Measurements from ENCODE around the gene KLHL2.
A peak's percentile ranks its signal among the peaks of the same experiment; 100 is the strongest.
"Not testable (repeated sequence)": the region's sequence is repeated elsewhere in the genome, so short reads cannot be mapped to it uniquely, and the experiment has no call there.

The KLHL2 gene

GRCh38 chr4:165203541-165204461 lies 3.6 kb upstream of the KLHL2 start:
- DNase-seq, result no peak

- peak; percentile 18 for DNase-seq
These were observed 2.9 kb upstream of the KLHL2 start for GRCh38 chr4:165204462-165204830.

- no peak for DNase-seq
These were observed 338 bp upstream of the KLHL2 start for GRCh38 chr4:165207016-165207430.

- DNase-seq, result no peak
These were observed 876 bp downstream of the KLHL2 start for GRCh38 chr4:165208221-165208652.

GRCh38 chr4:165208741-165209388 lies 1.5 kb downstream of the KLHL2 start:
- peak; percentile 60 for DNase-seq

DNA sequence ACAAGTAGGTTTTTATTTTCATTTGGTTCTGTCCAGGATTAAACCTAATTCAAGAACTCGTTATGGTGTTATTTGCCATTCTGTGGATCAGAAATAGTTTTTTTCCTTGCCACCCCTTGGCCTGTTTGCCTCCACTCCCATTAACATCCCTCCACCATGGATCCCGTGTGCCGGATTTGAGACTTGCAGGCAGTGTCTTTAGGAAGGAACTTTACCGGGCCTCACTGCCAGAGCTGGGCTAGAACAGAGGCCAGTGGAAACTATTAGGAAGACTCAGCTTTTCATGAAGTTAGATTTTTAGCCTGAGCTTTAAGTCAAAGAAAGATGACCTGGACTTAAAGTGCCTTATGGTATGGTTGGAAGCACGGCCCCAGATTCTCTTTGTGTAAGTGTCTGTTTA lies 2.4 kb downstream of the KLHL2 start:
- DNase-seq, result no peak

DNA sequence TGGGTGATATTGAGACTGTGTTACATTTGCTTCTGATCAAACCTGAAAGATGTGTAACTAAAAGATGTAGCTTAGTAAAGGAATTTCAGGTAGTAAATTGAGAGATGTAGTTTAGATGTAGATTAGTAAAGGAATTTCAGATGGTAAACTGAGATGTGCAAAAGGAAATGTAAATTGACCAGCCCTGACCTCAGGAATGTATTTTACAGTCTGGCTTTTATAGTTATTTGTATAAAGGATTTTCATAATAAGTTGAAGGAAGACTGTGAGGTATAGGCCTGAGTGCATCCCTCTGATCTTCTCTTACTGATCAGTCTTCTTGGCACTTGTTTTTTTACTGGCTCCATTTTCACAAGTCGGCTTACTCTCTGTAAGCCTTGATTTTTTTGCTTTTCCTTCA lies 3.2 kb downstream of the KLHL2 start:
- no peak for DNase-seq

- not testable (repeated sequence) for DNase-seq
These were observed 5.3 kb downstream of the KLHL2 start for GRCh38 chr4:165212647-165213046.

GRCh38 chr4:165213404-165213803 lies 6.0 kb downstream of the KLHL2 start:
- not testable (repeated sequence) for DNase-seq

GRCh38 chr4:165213991-165214709 lies 6.8 kb downstream of the KLHL2 start:
- not testable (repeated sequence) for DNase-seq

DNA sequence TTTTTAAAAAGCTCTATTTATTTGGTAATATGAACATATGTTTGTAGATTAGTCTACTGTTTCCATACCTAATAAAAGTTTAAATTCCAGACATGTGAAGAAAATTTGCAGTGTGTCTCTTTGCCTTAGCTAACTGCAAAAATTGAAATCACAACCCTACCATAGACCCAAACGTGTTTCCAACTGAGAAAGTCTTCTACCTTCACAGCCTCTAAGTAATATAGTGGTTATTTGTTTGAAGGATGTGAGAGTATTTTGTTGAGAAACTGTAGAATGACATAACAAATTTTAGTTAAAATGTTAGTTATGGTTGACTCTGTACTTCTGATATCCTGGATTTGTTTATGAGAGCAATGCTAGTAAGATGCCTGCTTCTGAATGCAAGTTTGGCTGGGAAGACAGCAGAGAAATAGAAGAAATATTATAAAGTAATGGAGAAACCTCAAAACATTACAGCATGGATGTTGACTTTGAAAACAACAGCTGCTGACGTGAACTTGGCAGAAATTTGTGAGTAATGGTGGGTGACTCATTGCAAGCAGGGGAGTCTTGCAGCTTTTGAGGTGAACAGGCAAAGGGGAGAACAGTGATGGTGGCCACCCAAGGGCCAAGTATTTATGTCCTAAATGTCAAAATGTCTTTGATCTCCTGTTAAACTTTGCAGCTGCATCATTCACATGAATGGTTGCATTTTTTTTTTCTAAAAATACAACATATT lies 7.8 kb downstream of the KLHL2 start:
- peak; percentile 72 for DNase-seq

GRCh38 chr4:165215761-165216487 lies 8.6 kb downstream of the KLHL2 start:
- DNase-seq, result not testable (repeated sequence)

- no peak for DNase-seq
These were observed 10.0 kb downstream of the KLHL2 start for GRCh38 chr4:165217325-165217724.

DNA sequence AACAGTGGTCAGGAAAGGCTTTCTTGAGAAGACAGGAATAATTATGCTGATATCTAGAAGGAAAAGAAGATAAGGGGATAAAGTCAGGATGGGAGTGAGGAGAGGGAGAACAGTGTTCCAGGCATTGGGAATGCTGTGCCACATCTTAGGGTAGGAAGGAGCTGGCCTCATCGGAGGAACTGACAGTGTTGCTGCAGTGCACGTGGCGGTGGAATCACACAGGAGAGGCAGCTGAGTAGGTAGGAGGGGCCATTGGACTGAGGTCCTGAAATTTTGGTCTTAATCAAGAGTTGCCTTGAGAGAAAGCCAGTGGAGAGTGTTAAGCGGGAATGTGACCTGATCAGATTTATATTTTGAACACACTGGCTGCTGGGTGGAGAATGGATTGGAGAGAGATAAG lies 13.9 kb downstream of the KLHL2 start:
- DNase-seq, result not testable (repeated sequence)

DNA sequence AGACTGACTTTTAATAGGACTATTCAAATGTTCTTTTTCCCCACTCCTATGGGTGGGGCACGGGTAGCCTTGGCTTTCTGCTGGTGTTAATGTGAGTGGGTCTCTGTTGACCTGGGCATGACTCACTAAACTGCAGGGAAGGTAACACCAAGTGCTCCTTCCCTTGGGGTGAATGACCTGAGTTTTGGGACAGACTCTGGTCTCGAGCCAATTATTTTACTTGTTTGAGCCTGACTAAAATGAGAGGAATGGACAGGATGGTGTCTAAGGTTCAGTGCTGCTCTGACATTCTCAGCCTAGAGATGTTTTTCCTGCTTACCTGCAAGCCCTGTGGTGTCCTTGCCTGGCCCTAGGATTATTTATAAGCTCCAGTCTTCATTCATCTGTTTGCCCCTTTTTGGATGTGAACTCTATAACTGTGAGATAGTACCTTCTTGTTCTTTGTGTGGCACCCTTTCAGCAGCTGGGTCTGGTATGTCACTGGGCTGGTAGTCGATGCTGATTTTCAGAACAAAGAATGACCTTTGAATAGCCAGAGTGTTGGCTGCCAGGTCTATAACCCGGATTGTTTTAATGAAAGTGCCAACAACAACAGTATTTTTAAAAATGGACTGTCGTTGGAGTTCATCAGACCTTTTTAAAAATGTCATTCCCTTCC lies 14.8 kb downstream of the KLHL2 start:
- not testable (repeated sequence) for DNase-seq

DNA sequence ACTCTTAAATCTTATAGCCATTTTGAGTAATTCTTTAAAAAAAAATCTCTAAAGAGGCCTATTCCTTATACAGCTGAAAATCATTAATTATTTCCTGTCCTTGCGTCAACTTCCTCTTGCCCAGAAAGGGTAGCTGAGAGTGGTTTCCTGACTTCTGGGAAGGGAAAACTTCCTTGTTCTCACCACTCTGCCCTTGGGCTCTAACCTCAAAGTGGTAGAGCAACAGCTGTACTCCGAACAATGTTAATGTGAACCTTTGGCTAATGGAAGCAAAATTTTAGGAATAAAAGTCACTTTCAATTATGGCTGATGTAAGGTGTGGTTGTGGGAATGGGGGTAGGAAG lies 15.3 kb downstream of the KLHL2 start:
- DNase-seq, result peak; percentile 28

DNA sequence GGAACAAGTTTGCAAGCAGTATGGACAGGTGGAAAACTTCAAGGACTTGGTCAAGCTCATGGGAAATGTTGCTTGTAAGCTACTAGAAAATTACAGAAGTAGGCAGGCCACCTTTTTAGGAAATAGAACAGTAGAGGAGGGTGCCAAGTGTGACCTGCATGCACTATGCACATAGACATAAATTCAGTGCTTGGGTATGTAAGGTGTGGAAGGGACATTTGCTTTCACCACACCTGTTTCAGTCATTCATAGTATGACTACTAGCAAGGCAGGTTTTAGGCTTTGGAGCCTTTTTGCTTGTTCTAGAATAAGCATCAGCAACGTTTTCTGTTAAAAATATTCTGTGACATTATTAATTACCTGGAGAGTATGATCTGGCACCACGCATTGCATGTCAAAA lies 20.0 kb downstream of the KLHL2 start:
- not testable (repeated sequence) for DNase-seq

- not testable (repeated sequence) for DNase-seq
These were observed 22.3 kb downstream of the KLHL2 start for GRCh38 chr4:165229490-165230200.

DNA sequence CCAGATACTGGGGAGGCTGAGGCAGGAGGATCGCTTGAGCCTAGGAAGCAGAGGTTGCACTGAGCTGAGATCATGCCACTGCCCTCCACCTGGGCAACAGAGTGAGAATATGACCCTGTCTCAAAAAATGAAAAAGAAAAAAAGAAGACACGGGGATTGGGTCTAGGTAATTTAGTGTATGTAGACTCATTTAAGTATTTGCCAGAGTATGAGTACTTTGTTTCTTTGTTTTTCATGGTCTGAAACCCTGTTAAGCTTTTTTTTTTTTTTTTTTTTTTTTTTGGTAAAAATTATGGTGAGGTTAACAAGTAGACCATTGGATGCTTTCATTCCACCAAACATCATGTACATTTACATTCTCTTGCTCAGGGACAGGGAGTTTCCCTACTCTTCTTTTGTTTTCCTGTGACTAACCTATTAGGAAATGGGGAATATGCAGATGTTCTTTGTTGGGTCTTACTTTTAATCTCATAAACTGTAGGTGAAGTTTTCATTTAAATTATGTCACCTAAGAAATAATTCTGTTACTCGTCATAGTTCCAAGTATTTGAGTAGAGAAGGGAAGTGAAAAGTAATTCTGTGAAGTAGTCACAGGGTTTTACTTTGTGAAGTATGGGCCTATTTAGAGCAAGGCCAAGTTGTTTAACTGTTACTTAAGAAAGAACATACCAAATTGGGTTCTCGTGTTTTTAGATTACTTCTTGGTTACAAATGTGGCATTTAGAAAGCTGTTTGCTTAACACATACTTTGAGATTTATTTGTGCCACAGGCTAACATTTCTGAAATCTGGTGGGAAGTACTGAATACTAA lies 25.5 kb downstream of the KLHL2 start:
- DNase-seq, result peak; percentile 49

DNA sequence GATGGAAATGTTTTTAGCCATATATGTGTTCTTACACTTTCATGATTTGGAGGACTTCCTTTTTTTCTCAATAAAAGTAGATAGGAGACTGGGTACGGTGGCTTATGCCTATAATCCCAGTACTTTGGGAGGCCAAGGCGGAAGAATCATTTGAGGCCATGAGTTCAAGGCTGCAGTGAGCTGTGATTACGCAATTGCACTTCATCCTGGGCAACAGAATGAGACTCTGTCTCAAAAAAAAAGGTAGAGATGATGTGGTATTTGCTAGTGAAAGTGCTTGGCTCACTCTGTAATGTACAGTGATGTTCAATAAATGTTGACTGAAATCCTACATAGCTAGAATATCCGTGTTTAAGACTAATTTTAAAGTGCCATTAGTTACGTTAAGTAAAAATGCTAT lies 27.4 kb downstream of the KLHL2 start:
- no peak for DNase-seq
